Naive thymus-derived CD8-positive, alpha-beta T cell (primary cell): Measurements from ENCODE around the gene IQGAP1. TPM values are rescaled to one million over a fixed set of nuclear protein-coding genes. Genes with fewer than 3 reads are reported as not detected.

Experiments used
- polyA plus RNA-seq, 3 donors: library from polyadenylated mRNA; unstranded; fragments of 300-500 nt; fragmentation: Illumina TruSeq; gene quantifications; one replicate each; pipeline ENCODE4 v1.2.3, GENCODE V29; 2021
- total RNA-seq, 8 experiments: library from RNA in 2 of 8; stranded (reverse) in 2 of 8; gene quantifications; one replicate each; pipeline ENCODE4 v1.2.3 and lab custom pipeline; 2021 to 2026

Gene IQGAP1
- total and polyA plus RNA-seq, 5 experiments from 2014 or later, result 73.9 to 126 (median 101) TPM

Other genes with a start within 250 kb of the IQGAP1 start
- 10 to 100 TPM; 19.8 to 25.1 TPM for gene SEMA4B, start 186.9 kb upstream of the IQGAP1 start, total RNA-seq
- 1 to 10 TPM; 4.1 to 6.8 (median 5.0) TPM for gene SEMA4B, start 186.9 kb upstream of the IQGAP1 start, polyA plus RNA-seq
- gene CIB1, start 154.3 kb upstream of the IQGAP1 start, total RNA-seq, result 100 to 1,000 TPM; 110 TPM
- gene CIB1, start 154.3 kb upstream of the IQGAP1 start, polyA plus RNA-seq, result 100 to 1,000 TPM; 232 to 246 (median 232) TPM
- gene GDPGP1, start 154.0 kb upstream of the IQGAP1 start, total RNA-seq, result 10 to 100 TPM; 12.0 to 12.4 TPM
- 1 to 10 TPM in 2 of 3 donors, under 1 TPM in 1; 0.50 to 2.2 (median 1.3) TPM for gene GDPGP1, start 154.0 kb upstream of the IQGAP1 start, polyA plus RNA-seq
- gene TTLL13, start 138.7 kb upstream of the IQGAP1 start, total RNA-seq, result 1 to 10 TPM in 1 of 2 experiments, under 1 TPM in 1; 0.71 to 1.0 TPM
- not detected for gene TTLL13, start 138.7 kb upstream of the IQGAP1 start, polyA plus RNA-seq
- gene NGRN, start 122.6 kb upstream of the IQGAP1 start, total RNA-seq, result 10 to 100 TPM; 47.7 to 53.3 TPM
- gene NGRN, start 122.6 kb upstream of the IQGAP1 start, polyA plus RNA-seq, result 10 to 100 TPM; 25.9 to 42.9 (median 26.5) TPM
- 1 to 10 TPM in 1 of 2 experiments, under 1 TPM in 1; 0.42 to 1.5 TPM for gene ZNF774, start 36.0 kb upstream of the IQGAP1 start, total RNA-seq
- gene ZNF774, start 36.0 kb upstream of the IQGAP1 start, polyA plus RNA-seq, result under 1 TPM in 2 of 3 donors, not detected in 1; 0.13 to 0.89 TPM
- gene CRTC3, start 141.7 kb downstream of the IQGAP1 start, total RNA-seq, result 100 to 1,000 TPM; 102 to 110 TPM
- 10 to 100 TPM; 21.9 to 51.1 (median 33.5) TPM for gene CRTC3, start 141.7 kb downstream of the IQGAP1 start, polyA plus RNA-seq